Loucy (cell line): Measurements from ENCODE around the gene ELN.

Source experiments
- H2AFZ ChIP-seq: fragments of 200-600 bp; sonication (generic); 2 replicates; pipeline ENCODE4 v1.6.0; 2016; ENCODE audit warnings: antibody characterized with exemption, mild to moderate bottlenecking, low read length, moderate library complexity
- H3F3A ChIP-seq: fragments of 200-600 bp; 2 replicates; pipeline ENCODE4 v1.6.0; 2016; ENCODE audit warnings: antibody characterized with exemption, low read depth, mild to moderate bottlenecking
- H3K27me3 ChIP-seq: fragments of 200-600 bp; sonication (generic); 2 replicates; pipeline ENCODE4 v1.6.1; 2014; ENCODE audit warnings: low read length, mild to moderate bottlenecking; ENCODE audit not compliant: insufficient read depth, poor library complexity, severe bottlenecking
- H3K36me3 ChIP-seq: fragments of 200-600 bp; sonication (generic); 2 replicates; pipeline ENCODE4 v1.6.1; 2016; ENCODE audit warnings: low read length; ENCODE audit not compliant: insufficient read depth
- H3K4me1 ChIP-seq: fragments of 200-600 bp; sonication (generic); 2 replicates; pipeline ENCODE4 v1.5.1; 2014; ENCODE audit warnings: low read length, mild to moderate bottlenecking; ENCODE audit not compliant: insufficient read depth, poor library complexity, severe bottlenecking
- H3K4me2 ChIP-seq: fragments of 200-600 bp; sonication (generic); 2 replicates; pipeline ENCODE4 v1.6.0; 2014; ENCODE audit warnings: antibody characterized with exemption, low read length, low read depth, mild to moderate bottlenecking; ENCODE audit not compliant: poor library complexity, severe bottlenecking
- H3K4me3 ChIP-seq: fragments of 200-600 bp; sonication (generic); 2 replicates; pipeline ENCODE4 v1.5.1; 2014; ENCODE audit warnings: low read length, mild to moderate bottlenecking, mixed read lengths; ENCODE audit not compliant: poor library complexity, severe bottlenecking
- H3K79me2 ChIP-seq: fragments of 200-600 bp; sonication (generic); 2 replicates; pipeline ENCODE4 v1.6.1; 2014; ENCODE audit warnings: low read length; ENCODE audit not compliant: insufficient read depth
- H3K9ac ChIP-seq: fragments of 200-600 bp; sonication (generic); 2 replicates; pipeline ENCODE4 v1.6.0; 2014; ENCODE audit warnings: mild to moderate bottlenecking, low read depth, low read length, moderate library complexity; ENCODE audit not compliant: poor library complexity, severe bottlenecking
- H3K9me2 ChIP-seq: fragments of 200-600 bp; sonication (generic); replicated peaks from 2 replicates; pipeline ENCODE4 v1.6.1; 2016; ENCODE audit warnings: low read depth, low read length, mixed read lengths
- H3K9me3 ChIP-seq: fragments of 200-600 bp; sonication (generic); 2 replicates; pipeline ENCODE4 v1.6.1; 2014; ENCODE audit warnings: mild to moderate bottlenecking, antibody characterized with exemption, low read length, low read depth; ENCODE audit not compliant: insufficient read depth
- H4K20me1 ChIP-seq: fragments of 200-600 bp; sonication (generic); 2 replicates; pipeline ENCODE4 v1.6.0; 2014; ENCODE audit warnings: antibody characterized with exemption, low read length, mild to moderate bottlenecking; ENCODE audit not compliant: insufficient read depth, poor library complexity, severe bottlenecking
- EZH2phosphoT487 ChIP-seq: fragments of 200-600 bp; IDR thresholded peaks from 2 replicates; pipeline ENCODE4 v1.6.1; 2018; ENCODE audit warnings: antibody characterized with exemption, mild to moderate bottlenecking, moderate library complexity, borderline replicate concordance
- TF ChIP-seq, protein P1 (sequence below): fragments of 200-600 bp; sonication (generic); conservative IDR thresholded peaks from 2 replicates; pipeline ENCODE4 v1.5.1; 2014; ENCODE audit warnings: mild to moderate bottlenecking, antibody characterized with exemption, low read length

ELN gene

DNA sequence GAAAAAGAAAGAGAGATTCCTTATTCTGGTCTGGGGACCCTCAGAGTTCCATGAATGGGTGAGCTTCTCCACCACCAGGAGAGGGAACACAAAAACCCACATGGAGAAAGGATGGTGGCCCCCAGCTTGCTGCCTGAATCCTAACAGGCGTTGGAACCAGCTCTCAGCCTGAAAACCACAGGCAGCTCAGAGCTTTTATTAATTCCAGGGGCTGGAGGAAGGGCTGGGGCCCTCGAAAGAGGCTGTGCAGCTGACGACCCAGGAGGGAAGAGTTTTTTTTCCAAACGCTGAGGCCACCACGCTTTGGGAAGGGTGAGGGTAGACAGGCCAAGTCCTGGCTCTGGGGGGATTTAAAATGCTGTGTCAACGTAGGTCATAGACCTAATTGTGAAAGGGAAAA lies 10.8 kb upstream of the ELN start:
- Histone ChIP-seq H3K9me3 (no peaks in the 10 kb centered on the region), H2AFZ (no peak overlapping the region), H3K9ac (no peak overlapping the region), H3K4me1 (no peaks in the 10 kb centered on the region), H3K27me3 (no peaks in the 10 kb centered on the region), H3F3A (no peaks in the 10 kb centered on the region), H3K9me2 (no peaks in the 10 kb centered on the region), H3K79me2 (no peaks in the 10 kb centered on the region), H3K4me3 (no peak overlapping the region), H3K36me3 (no peaks in the 10 kb centered on the region), H3K4me2 (no peak overlapping the region), H4K20me1 (no peaks in the 10 kb centered on the region)
- TF ChIP-seq, protein P1, sequence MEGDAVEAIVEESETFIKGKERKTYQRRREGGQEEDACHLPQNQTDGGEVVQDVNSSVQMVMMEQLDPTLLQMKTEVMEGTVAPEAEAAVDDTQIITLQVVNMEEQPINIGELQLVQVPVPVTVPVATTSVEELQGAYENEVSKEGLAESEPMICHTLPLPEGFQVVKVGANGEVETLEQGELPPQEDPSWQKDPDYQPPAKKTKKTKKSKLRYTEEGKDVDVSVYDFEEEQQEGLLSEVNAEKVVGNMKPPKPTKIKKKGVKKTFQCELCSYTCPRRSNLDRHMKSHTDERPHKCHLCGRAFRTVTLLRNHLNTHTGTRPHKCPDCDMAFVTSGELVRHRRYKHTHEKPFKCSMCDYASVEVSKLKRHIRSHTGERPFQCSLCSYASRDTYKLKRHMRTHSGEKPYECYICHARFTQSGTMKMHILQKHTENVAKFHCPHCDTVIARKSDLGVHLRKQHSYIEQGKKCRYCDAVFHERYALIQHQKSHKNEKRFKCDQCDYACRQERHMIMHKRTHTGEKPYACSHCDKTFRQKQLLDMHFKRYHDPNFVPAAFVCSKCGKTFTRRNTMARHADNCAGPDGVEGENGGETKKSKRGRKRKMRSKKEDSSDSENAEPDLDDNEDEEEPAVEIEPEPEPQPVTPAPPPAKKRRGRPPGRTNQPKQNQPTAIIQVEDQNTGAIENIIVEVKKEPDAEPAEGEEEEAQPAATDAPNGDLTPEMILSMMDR, result no peak
- TF ChIP-seq EZH2phosphoT487, result no peak

DNA sequence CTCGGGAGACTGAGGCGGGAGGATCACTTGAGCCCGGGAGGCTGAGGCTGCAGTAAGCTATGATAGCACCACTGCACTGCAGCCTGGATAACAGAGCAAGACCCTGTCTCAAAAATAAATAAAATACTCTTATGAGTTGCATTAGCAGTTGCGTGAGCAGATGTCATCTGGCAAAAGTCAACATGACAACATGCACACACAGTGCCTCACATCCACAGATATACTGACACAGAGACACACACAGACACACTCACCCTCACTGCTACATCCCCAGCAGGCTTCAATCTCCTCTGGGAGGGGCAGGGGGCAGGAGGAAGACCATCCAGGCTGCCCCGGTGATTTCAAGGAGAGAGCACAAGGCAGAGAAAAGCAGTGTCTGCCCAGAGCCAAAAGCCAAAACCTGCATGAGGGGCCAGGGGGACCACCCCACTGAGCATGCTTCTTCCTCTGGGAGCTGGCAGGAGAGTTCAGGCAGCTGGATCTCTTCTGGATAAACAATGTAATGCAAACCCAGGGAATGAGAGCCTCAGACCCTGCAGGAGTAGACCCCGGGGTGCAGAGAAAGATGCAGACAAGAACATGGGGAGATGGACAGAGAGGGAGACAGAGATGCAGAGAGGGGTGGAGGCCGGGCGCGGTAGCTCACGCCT lies 9.6 kb upstream of the ELN start:
- no peaks in the 10 kb centered on the region for H3K9me3 ChIP-seq
- no peak overlapping the region for H3K4me2 ChIP-seq
- TF ChIP-seq, protein P1, result no peak
- TF ChIP-seq EZH2phosphoT487, result no peak
- H3F3A ChIP-seq, result no peaks in the 10 kb centered on the region
- no peak overlapping the region for H2AFZ ChIP-seq
- no peaks in the 10 kb centered on the region for H3K27me3 ChIP-seq
- H3K36me3 ChIP-seq, result no peaks in the 10 kb centered on the region
- H3K4me1 ChIP-seq, result no peaks in the 10 kb centered on the region
- no peak overlapping the region for H3K4me3 ChIP-seq
- H3K79me2 ChIP-seq, result no peaks in the 10 kb centered on the region
- H3K9ac ChIP-seq, result no peak overlapping the region
- H4K20me1 ChIP-seq, result no peaks in the 10 kb centered on the region
- H3K9me2 ChIP-seq, result no peaks in the 10 kb centered on the region

DNA sequence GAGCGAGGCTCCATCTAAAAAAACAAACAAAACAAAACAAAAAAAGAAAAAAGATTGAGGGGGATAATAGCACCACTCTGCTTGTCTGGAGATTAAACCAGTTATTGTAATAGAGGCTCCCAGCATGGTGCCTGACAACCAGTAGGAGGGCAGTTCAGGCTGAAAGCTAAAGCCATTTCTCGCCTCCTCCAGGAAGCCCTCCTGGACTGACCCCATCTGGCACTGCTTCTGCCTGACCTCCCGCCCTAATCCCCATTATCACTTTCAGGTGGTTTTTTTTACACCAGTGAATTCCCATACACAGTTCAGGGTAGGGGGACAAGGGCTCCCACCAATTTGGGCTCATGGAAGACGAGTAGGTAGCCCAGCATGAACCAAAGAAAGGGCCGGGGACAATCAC lies 8.8 kb upstream of the ELN start:
- no peaks in the 10 kb centered on the region for H3K36me3 ChIP-seq
- no peaks in the 10 kb centered on the region for H4K20me1 ChIP-seq
- H3K27me3 ChIP-seq, result no peaks in the 10 kb centered on the region
- no peaks in the 10 kb centered on the region for H3K4me1 ChIP-seq
- no peaks in the 10 kb centered on the region for H3F3A ChIP-seq
- no peaks in the 10 kb centered on the region for H3K9me3 ChIP-seq
- no peak for TF ChIP-seq EZH2phosphoT487
- TF ChIP-seq, protein P1, result no peak
- H3K4me2 ChIP-seq, result no peak overlapping the region
- H3K9me2 ChIP-seq, result no peaks in the 10 kb centered on the region
- H3K79me2 ChIP-seq, result no peaks in the 10 kb centered on the region
- no peak overlapping the region for H3K4me3 ChIP-seq
- no peak overlapping the region for H2AFZ ChIP-seq
- no peak overlapping the region for H3K9ac ChIP-seq
